ENCODE measurements around the gene CHDH.

The CHDH gene

DNA sequence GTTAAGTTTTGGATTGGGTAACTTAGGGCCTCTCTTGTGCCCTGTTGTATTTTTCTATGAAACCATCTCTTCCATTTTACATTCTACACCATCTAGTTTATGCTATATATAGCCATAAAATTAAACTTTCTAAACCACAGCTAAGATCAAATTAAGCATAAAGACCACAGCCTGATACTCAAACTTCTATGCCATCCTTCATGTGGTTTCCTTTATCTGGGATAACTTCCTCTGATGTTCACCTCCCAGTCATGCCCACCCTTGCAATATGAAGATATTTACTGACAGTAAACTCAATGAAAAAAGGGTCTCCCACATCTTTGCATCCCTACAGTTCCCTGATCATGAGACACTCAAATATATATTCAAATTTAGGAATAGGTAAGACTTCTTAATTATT, 41.2 kb upstream of the CHDH start:
- H3K79me2 ChIP-seq (ENCODE audit: control insufficient read depth, insufficient read depth, low read length): peaks cover 21% of the 10 kb centered on the region
- peaks cover 13% of the 10 kb centered on the region for H3K79me1 ChIP-seq (ENCODE audit: low read length)
- H3K18ac ChIP-seq (ENCODE audit: low read length): no peak overlapping the region
- H2BK15ac ChIP-seq (replicated peaks; ENCODE audit: low read depth): no peak overlapping the region
- H2AK5ac ChIP-seq (ENCODE audit: low read length): no peak overlapping the region
- no peak overlapping the region for H3K4me3 ChIP-seq (ENCODE audit: low read length)
- no peak overlapping the region for H4K8ac ChIP-seq (ENCODE audit: low read depth, low read length)
- H3K23ac ChIP-seq (ENCODE audit: low read length): no peak overlapping the region
- peaks cover 5% of the 10 kb centered on the region for H3K4me1 ChIP-seq (ENCODE audit: control insufficient read depth, low read depth, low read length)
- no peak overlapping the region for H2BK5ac ChIP-seq (ENCODE audit: low read length)
- H3K4ac ChIP-seq (ENCODE audit: low read depth, low read length): no peak overlapping the region
- no peak overlapping the region for H4K5ac ChIP-seq (ENCODE audit: low read length)
- H3K27ac ChIP-seq (ENCODE audit: low read depth, low read length): no peak overlapping the region
- H3K9ac ChIP-seq (ENCODE audit: low read length): no peak overlapping the region
- H3K27me3 ChIP-seq (ENCODE audit: insufficient read depth, low read length, poor library complexity): no peaks in the 10 kb centered on the region
- no peak overlapping the region for H3K4me2 ChIP-seq (ENCODE audit: low read length)
- DNase-seq: no peak
- no peaks in the 10 kb centered on the region for H3K36me3 ChIP-seq (ENCODE audit: control insufficient read depth, insufficient read depth, low read length)
- H2BK120ac ChIP-seq (ENCODE audit: low read depth, low read length): no peak overlapping the region
- no peak overlapping the region for H3K56ac ChIP-seq (ENCODE audit: low read length)

DNA sequence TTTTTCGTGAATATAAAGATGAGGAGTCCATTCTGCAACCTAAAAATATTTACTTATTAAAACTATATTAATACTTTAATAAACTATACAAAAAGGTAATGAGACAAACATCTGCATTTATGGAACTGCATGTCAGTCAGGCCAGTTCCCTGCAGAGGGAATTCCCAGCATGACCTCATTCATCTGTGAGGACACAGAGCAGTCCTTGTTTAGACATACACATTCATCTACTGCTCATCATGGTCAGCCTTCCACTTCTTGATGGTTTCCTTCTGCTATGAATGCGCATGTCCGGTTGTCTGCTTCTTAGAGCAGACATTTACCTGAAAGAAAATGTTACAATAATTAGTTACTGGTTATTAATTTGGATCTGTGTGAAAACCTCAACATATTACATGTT, 39.0 kb upstream of the CHDH start:
- no peak for DNase-seq
- no peak overlapping the region for H3K4me3 ChIP-seq (ENCODE audit: low read length)
- H3K27ac ChIP-seq (ENCODE audit: low read depth, low read length): no peak overlapping the region

DNA sequence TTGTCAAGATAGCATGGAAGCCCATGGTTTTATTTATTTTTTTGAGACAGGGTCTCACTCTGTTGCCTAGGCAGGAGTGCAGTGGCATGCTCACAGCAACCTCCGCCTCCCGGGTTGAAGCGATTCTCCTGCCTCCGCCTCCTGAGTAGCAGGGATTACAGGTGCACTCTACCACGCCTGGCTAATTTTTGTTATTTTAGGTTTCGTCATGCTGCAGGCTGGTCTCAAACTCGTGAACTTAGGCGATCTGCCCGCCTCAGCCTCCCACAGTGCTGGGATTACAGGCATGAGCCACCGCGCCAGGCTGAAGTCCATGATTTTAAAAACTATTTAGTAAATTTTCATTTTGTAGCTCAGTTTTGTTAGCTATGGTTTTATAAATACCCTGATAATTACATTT, 38.4 kb upstream of the CHDH start:
- Histone ChIP-seq H3K4me3 (ENCODE audit: low read length) (no peak overlapping the region), H3K27ac (ENCODE audit: low read depth, low read length) (no peak overlapping the region), H3K36me3 (ENCODE audit: control insufficient read depth, insufficient read depth, low read length) (no peaks in the 10 kb centered on the region), H2BK15ac (replicated peaks; ENCODE audit: low read depth) (no peak overlapping the region), H3K27me3 (ENCODE audit: insufficient read depth, low read length, poor library complexity) (no peaks in the 10 kb centered on the region), H2BK120ac (ENCODE audit: low read depth, low read length) (no peak overlapping the region), H3K4ac (ENCODE audit: low read depth, low read length) (no peak overlapping the region), H3K56ac (ENCODE audit: low read length) (no peak overlapping the region), H3K23ac (ENCODE audit: low read length) (no peak overlapping the region), H3K4me1 (ENCODE audit: control insufficient read depth, low read depth, low read length) (peaks cover 9% of the 10 kb centered on the region), H3K4me2 (ENCODE audit: low read length) (no peak overlapping the region), H4K8ac (ENCODE audit: low read depth, low read length) (no peak overlapping the region), H3K79me2 (ENCODE audit: control insufficient read depth, insufficient read depth, low read length) (peaks cover 8% of the 10 kb centered on the region), H2AK5ac (ENCODE audit: low read length) (no peak overlapping the region), H3K9ac (ENCODE audit: low read length) (no peak overlapping the region), H3K18ac (ENCODE audit: low read length) (no peak overlapping the region), H3K79me1 (ENCODE audit: low read length) (peaks cover 6% of the 10 kb centered on the region), H4K5ac (ENCODE audit: low read length) (no peak overlapping the region), H2BK5ac (ENCODE audit: low read length) (no peak overlapping the region)
- DNase-seq: no peak
- WGBS (ENCODE audit: extremely low coverage, insufficient coverage, low lambda C conversion rate): no CpG with 5 or more reads among the region's 11 CpGs

More for the DNA sequence above, 39.0 kb upstream of the CHDH start:
- Histone ChIP-seq H2BK5ac (ENCODE audit: low read length) (no peak overlapping the region), H3K27me3 (ENCODE audit: insufficient read depth, low read length, poor library complexity) (no peaks in the 10 kb centered on the region), H4K8ac (ENCODE audit: low read depth, low read length) (no peak overlapping the region), H3K4me2 (ENCODE audit: low read length) (no peak overlapping the region), H3K23ac (ENCODE audit: low read length) (no peak overlapping the region), H3K56ac (ENCODE audit: low read length) (no peak overlapping the region), H3K18ac (ENCODE audit: low read length) (no peak overlapping the region), H2BK15ac (replicated peaks; ENCODE audit: low read depth) (no peak overlapping the region), H3K36me3 (ENCODE audit: control insufficient read depth, insufficient read depth, low read length) (no peaks in the 10 kb centered on the region), H3K4ac (ENCODE audit: low read depth, low read length) (no peak overlapping the region), H3K79me1 (ENCODE audit: low read length) (peaks cover 9% of the 10 kb centered on the region), H3K9ac (ENCODE audit: low read length) (no peak overlapping the region), H3K4me1 (ENCODE audit: control insufficient read depth, low read depth, low read length) (peaks cover 11% of the 10 kb centered on the region), H2BK120ac (ENCODE audit: low read depth, low read length) (no peak overlapping the region), H2AK5ac (ENCODE audit: low read length) (no peak overlapping the region), H3K79me2 (ENCODE audit: control insufficient read depth, insufficient read depth, low read length) (peaks cover 12% of the 10 kb centered on the region), H4K5ac (ENCODE audit: low read length) (no peak overlapping the region)
- no CpG with 5 or more reads among the region's 3 CpGs for WGBS (ENCODE audit: extremely low coverage, insufficient coverage, low lambda C conversion rate)

DNA sequence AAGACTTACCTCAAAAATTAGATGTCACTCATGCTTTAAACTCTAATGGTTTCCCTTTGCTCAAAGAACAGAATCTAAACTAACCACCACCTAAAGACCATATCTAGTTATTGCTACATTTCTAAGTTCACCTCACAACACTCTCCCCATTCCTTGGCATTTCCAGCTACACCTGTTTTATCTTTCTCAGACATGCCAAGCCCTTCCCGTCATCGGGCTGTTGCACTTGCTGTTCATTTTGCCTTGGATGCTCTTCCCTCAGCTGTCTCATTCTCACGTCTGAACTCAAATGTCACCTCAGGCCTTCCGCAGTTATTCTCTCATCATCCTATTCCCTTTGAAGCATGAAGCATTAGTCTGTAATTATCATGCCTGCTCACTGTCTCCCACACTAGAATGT, 36.8 kb upstream of the CHDH start:
- DNase-seq: no peak
- H3K4me2 ChIP-seq (ENCODE audit: low read length): no peak overlapping the region
- WGBS (ENCODE audit: extremely low coverage, insufficient coverage, low lambda C conversion rate): no CpG with 5 or more reads among the region's 4 CpGs
- H4K8ac ChIP-seq (ENCODE audit: low read depth, low read length): no peak overlapping the region
- no peak overlapping the region for H2AK5ac ChIP-seq (ENCODE audit: low read length)
- H3K36me3 ChIP-seq (ENCODE audit: control insufficient read depth, insufficient read depth, low read length): no peaks in the 10 kb centered on the region
- H3K27me3 ChIP-seq (ENCODE audit: insufficient read depth, low read length, poor library complexity): no peaks in the 10 kb centered on the region
- no peak overlapping the region for H3K4ac ChIP-seq (ENCODE audit: low read depth, low read length)
- no peak overlapping the region for H3K23ac ChIP-seq (ENCODE audit: low read length)
- H3K4me3 ChIP-seq (ENCODE audit: low read length): no peak overlapping the region
- H3K27ac ChIP-seq (ENCODE audit: low read depth, low read length): no peak overlapping the region
- H2BK120ac ChIP-seq (ENCODE audit: low read depth, low read length): no peak overlapping the region
- H2BK5ac ChIP-seq (ENCODE audit: low read length): no peak overlapping the region
- H3K9ac ChIP-seq (ENCODE audit: low read length): no peak overlapping the region
- H3K79me2 ChIP-seq (ENCODE audit: control insufficient read depth, insufficient read depth, low read length): peaks cover 6% of the 10 kb centered on the region
- H4K5ac ChIP-seq (ENCODE audit: low read length): no peak overlapping the region
- H3K79me1 ChIP-seq (ENCODE audit: low read length): peaks cover 6% of the 10 kb centered on the region
- H3K18ac ChIP-seq (ENCODE audit: low read length): no peak overlapping the region
- no peak overlapping the region for H2BK15ac ChIP-seq (replicated peaks; ENCODE audit: low read depth)
- H3K56ac ChIP-seq (ENCODE audit: low read length): no peak overlapping the region
- H3K4me1 ChIP-seq (ENCODE audit: control insufficient read depth, low read depth, low read length): peaks cover 9% of the 10 kb centered on the region

DNA sequence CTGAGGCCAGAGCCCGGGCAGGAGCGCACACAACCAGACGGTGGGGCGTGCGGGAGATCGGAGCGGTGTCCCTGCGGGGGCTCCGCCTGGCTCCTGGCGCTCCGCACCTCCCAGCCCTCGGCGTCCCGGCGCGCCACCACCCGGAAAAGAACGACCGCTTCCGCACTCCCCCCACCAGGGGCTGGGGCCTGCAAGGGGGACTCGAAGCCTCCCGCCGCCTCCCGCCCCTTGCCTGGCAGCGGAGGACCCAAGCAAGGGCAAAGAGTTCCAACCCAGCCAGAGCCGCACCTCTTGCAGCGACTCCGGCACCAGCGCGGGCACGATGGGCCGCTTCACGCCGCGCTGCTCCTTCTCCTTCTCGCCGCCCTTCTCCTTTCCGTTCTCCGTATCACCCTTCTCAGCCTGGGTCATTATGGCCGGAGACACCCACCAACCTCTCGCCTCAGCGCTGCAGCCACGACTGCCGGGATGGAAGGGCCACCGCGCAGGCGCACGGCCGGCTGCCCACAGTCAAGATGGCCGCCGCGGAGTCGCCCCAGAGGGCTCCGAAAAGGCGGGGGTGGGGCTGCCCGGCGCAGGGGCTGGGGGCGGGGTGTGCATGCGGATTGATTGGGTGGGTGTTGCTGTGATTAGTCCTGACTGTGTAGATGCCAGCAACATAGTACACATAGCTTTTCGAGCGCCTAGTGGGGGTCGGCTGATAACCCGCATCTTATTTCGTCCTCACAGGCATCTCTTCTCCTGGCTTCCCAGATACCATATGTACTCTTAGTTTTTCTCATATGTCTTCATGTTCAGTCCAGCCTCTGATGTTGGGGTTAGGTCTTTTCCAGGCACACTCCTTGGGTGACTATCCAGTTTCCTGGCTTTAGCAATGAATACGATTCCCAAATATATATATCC, 35.7 kb upstream of the CHDH start, which contains the start of gene ACTR8:
TSS of gene ACTR8 (minus strand) at position 462 of the 903 bp plus-strand sequence. CDS start at position 411, 51 bp downstream.
- WGBS (ENCODE audit: extremely low coverage, insufficient coverage, low lambda C conversion rate): no CpG with 5 or more reads among the region's 65 CpGs
- Histone ChIP-seq H3K27me3 (ENCODE audit: insufficient read depth, low read length, poor library complexity) (no peaks in the 10 kb centered on the region), H3K18ac (ENCODE audit: low read length) (peak within 1 kb of the TSS; percentile 1), H3K56ac (ENCODE audit: low read length) (peak within 1 kb of the TSS; percentile 98), H2AK5ac (ENCODE audit: low read length) (no peak within 1 kb of the TSS), H3K23ac (ENCODE audit: low read length) (no peak within 1 kb of the TSS), H2BK120ac (ENCODE audit: low read depth, low read length) (no peak within 1 kb of the TSS), H3K79me1 (ENCODE audit: low read length) (peaks cover 6% of the 10 kb centered on the region), H3K79me2 (ENCODE audit: control insufficient read depth, insufficient read depth, low read length) (peaks cover 3% of the 10 kb centered on the region), H3K36me3 (ENCODE audit: control insufficient read depth, insufficient read depth, low read length) (peaks cover 1% of the 10 kb centered on the region), H3K4me3 (ENCODE audit: low read length) (peak within 1 kb of the TSS; percentile 78), H3K27ac (ENCODE audit: low read depth, low read length) (peak within 1 kb of the TSS; percentile 53), H3K9ac (ENCODE audit: low read length) (peak within 1 kb of the TSS; percentile 96), H4K8ac (ENCODE audit: low read depth, low read length) (no peak within 1 kb of the TSS), H3K4me1 (ENCODE audit: control insufficient read depth, low read depth, low read length) (peaks cover 9% of the 10 kb centered on the region), H4K5ac (ENCODE audit: low read length) (no peak within 1 kb of the TSS), H3K4ac (ENCODE audit: low read depth, low read length) (no peak within 1 kb of the TSS), H2BK5ac (ENCODE audit: low read length) (peak within 1 kb of the TSS; percentile 31), H2BK15ac (replicated peaks; ENCODE audit: low read depth) (no peak within 1 kb of the TSS), H3K4me2 (ENCODE audit: low read length) (peak within 1 kb of the TSS; percentile 72)
- DNase-seq: peak; percentile 92
